OCI-M2 (cell line): ENCODE results near the gene COL1A2.

Experiments used
- DNase-seq: peaks from one replicate; lab custom pipeline; 2025; ENCODE audit not compliant: unreplicated experiment; lab: John Stamatoyannopoulos, UW

Gene COL1A2

DNA sequence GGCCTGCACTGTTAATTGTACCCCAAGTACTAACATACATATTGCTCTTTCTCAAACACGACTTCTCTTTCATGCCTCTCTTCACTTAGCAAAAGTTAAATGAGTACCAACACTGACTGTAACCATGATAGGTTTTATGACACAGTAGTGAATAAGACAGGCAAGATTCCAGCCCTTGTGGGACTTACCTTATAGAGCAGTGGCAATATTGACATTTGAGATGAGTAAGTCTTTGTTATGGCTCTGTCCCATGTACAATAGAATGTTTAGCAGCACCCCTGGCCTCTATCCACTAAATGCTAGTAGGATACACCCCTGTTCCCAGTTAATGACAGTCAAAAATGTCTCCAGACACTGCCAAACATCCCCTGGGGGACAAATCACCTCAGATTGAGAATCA lies 11.9 kb upstream of the COL1A2 start:
- DNase-seq: no peak

DNA sequence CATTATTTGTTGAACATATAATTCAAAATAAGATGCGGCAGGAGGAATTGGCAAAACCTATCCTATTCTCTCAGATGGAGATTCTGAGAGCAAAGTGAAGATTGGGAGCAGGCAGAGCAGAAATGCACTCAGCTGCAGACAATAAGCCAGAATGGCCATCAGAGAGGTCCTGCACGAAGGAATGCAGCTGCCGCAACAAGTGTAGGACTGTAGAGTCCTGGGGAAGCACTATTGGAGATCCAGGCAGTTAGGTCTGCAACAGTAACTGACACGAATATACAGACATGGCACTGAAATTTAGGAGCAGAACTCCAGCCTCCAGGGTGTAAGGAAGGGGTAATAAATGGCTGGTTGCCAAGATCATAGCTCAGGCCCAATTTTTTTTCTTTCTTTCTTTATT lies 10.4 kb upstream of the COL1A2 start:
- DNase-seq: no peak

DNA sequence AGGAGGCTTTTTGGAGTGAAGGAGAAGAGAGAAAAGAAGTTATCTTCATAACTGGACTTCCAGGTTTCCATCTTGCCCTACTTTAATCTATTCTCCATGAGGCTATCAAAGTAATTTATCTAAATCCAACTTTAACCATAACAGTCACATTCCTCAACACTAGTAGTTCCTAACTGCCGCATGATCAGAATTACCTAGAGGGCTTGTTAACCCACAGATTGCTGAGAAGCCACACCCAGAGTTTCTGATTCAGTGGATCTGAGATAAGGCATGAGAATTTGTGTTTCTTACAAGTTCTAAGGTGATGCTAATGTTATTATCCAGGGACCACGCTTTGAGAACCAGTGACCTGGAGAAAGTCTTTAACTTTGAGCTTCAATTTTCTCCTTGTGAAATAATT lies 8.3 kb upstream of the COL1A2 start:
- no peak for DNase-seq

DNA sequence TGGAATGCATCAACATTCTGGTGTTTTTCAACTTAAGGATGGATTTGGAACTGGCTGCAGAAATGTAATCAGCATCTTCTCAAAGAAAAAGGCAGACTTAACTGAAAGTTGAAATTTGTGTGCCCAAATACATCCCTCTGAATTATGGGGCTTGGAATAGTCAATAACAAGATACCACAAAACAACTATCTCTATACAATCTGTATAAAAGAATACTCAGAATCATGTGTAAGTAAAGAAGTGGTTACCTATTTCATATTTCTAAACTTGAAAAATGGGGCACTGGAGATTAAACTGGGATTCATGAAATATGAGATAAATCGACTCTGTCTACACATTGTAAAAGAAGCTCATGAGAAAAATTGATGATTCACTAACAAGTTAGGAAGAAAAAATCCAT lies 6.2 kb upstream of the COL1A2 start:
- no peak for DNase-seq

DNA sequence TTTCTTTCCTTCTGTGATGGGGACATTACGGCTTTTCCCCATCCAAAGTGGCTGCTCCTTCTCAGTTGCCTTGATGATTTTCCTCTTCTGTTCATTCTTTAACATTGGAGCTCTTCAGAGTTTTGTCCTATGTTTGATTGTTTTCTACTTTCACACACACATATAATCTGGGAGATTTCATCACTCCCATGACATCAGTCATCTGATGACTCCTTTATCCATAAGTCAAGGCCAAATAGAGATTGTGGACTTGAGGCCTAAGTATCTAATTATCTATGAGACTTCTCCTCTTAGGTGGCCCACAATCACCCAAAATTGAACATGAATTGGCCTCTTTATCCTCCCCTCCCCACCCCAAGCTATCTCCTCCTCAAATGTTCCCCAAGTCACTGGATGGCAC lies 5.3 kb upstream of the COL1A2 start:
- DNase-seq: no peak

DNA sequence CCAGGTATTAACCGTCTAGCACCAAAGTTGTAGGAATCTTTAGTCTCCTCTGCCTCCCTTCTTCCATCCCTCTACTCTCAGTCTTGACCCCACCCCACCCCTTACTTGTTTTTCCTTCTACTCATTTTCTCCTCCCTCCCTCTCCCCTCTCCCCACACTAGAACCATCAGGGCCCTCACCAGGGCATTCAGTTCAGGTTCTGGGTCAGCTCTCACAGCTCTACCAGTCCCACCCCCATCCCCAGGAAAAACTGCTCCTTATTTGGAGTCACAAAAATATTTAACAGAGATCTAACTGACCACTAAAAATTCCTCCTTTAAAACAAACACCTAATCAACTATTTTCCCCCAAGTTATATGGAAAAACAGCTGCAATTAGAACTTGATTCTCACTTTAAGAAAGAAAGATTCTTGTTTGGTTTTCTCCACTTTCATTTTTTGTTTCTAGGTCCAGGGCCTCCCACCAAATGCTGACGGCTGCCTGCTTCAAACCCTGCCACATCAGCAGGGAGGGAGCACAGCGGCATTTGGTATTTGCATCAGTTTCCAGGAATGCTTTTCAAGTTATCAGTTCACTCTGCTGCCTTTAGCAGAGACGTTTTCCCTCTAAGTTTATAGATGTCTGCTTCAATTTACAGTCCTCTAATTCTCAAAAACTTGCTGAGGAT lies 2.8 kb upstream of the COL1A2 start:
- DNase-seq: no peak

DNA sequence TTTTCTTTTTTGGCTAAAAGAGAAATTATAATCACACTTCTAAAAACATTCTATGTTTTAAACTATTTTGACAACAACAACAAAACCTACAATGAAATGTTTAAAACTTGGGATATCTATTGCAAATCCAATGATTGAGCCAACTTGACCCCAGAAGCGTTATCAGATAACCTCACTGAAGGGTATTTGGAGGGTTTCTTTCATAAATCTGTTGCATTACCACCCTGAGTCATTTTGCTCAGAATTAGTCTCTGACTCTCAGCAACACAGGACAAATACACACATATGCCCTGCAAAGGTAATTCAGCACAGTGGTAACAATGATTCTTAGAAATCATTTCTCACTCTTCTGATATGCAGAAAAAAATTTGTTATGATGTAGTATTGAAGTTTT lies 2.3 kb upstream of the COL1A2 start:
- DNase-seq: no peak

DNA sequence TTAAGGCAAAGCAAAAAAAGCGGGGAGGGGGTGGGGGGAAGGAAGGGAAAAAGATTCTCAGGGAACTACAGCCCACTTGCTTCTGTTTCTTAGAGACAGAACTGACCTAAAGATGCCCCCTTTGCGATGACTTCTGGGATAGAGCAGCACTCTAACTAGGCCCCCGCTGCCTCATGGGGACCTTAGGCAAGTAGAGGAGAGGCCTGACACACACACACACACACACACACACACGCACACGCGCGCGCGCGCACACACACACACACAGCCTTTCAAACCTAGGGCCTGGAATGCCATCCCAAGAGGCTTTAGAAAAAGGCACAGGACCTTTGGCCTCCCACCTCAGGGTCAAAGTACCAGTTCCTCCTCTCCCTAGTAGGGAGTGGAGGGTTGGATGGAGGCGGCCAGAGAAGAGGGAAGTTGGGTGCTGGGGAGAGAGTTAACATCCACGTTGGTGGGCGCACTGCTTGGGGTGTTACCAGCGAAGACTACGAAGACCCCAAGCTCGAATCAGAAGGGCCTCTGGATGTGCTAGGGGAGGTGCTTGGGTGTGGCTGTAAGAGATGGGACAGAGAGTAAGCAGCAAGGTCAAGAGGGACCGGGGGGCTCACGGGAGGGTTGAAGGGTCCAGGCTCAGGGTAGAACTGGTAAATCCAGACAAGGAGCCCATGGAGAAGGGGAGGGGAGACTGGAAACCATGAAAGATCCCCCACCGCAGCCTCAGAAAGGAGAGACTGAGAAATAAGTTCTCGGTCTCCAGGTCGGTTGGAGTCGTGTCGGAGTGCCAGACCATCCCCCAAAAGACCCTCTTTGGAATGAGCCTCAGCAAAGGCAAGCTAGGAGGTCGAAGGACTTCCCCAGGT lies 1.2 kb upstream of the COL1A2 start:
- no peak for DNase-seq

DNA sequence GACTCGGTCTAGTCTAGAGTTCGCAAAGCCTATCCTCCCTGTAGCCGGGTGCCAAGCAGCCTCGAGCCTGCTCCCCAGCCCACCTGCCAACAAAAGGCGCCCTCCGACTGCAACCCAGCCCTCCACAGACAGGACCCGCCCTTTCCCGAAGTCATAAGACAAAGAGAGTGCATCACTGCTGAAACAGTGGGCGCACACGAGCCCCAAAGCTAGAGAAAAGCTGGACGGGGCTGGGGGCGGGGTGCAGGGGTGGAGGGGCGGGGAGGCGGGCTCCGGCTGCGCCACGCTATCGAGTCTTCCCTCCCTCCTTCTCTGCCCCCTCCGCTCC lies 622 bp upstream of the COL1A2 start:
- no peak for DNase-seq

DNA sequence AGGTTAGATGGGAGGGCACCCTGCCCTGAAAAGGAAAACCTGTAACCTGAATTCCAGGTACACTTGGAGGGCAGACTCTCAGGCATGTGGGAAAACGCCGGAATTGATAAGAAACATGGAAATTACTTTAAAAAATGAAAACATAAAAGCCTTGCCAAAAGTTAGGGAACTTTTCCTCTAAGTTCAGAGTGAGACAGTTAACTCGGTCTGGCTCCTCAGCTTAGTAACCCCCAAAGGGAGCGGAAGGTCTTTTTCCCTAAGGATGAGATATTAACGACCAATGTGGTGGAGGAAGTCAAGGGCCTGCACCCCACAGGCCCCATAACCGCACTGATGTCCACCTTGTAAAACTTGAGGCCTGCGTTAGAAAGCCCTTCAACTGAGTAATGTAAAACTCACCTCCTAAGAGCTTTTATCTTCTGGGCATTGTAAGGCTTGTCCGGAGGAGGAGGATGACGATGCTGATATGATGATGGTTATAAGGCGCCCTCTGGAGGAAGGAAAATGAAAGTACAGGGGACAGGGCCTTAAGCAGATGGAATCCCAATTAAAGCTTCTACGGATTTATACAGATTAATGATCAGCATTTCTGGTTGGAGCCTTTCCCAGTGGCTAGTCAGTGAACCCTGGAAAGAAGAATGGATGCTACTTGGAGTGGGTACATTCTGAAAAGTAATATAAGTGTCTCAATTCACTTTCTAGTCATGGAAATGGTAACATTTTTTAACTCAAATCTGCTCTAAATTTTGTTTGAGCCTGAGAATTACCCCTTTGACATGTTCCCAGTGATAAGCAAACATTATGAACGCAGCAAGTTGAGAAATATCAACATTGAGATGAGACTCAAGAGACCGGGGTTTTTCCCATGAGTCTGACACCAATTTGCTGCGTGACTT lies 694 bp downstream of the COL1A2 start:
- DNase-seq: no peak

DNA sequence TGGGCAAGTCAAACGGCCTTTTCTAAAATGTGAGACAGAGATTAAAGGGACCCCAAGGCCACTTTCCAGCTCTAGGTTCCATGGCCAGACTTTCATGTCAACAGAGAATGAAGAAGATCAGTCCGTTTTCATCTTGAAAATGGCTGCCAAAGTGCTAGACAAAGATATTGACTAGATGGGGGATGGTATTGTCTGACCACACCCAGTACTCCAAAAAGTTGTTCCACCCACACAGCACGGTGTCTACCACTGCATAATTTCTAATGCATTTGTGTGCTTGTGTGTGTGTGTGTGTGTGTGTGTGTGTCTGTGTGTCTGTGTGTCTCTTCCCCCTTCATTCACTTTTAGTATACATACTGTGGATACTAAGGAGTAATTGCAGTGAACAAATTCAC lies 1.3 kb downstream of the COL1A2 start:
- DNase-seq: no peak

DNA sequence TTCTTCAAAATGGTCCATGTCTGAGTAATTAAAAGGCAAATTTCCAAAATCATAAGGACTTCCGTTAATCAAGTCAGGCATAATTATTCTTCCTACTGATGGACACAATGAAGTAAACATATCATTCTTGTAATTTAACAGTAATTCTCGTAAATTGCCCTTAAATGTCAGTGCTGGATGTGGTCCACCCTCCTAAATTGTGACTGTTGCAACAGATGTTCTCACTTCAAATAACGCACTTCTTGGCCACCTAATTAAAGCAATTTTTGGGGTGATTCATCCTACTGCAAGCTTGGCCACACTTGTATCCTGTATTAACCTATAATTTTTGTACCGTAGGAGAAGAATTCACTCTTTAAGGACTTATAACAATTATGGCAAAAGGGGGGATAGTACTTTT lies 1.9 kb downstream of the COL1A2 start:
- DNase-seq: no peak

DNA sequence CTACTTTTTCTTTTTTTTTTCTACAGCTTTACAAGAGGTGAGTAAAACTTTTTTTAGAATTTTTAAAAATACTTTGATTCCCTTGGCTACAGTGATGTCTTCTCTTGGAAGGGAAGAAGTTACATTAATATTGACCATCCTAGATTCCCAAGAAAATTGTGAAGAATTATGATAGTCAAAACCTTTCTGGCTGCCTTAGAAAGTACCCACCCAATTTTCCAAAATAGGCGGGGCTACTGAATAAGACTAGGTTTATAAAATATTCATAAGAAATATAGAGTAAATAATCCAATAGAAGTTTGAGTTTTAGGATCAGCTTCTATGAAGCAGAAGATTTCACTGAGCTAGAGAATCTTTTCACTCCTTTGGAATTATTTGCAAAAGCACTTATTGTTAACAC lies 3.0 kb downstream of the COL1A2 start:
- DNase-seq: no peak

DNA sequence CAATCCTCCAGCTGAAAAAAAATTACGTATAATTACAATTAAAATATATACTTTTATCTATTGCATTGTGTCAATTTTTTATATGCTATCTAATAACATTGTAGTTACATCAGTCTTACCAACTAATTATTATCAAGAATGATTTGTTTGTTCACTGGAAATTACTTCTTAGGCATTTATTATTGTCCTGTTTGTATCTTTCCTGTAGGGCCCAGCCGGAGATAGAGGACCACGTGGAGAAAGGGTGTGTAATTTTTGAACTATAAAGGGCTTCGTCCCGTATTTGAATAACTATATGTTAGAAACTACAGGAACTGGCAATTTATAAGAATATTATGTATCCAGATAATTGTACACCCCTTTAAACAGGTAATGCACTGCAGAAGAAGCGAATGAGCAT lies 4.1 kb downstream of the COL1A2 start:
- no peak for DNase-seq

DNA sequence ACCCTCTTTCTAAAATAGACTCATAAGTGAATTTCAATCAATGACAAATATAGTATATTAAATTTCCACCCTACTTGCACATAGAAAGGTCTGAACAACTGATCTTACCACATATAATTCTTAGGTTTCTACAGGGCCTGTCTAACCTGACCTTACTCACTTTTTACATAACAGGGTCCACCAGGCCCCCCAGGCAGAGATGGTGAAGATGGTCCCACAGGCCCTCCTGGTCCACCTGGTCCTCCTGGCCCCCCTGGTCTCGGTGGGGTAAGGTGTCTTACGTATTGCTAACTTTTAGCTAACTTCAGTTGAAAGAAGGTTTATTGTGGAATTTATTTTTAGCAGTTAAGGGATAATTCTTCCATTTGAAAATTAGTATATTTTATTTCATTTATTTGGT lies 5.3 kb downstream of the COL1A2 start:
- DNase-seq: no peak

DNA sequence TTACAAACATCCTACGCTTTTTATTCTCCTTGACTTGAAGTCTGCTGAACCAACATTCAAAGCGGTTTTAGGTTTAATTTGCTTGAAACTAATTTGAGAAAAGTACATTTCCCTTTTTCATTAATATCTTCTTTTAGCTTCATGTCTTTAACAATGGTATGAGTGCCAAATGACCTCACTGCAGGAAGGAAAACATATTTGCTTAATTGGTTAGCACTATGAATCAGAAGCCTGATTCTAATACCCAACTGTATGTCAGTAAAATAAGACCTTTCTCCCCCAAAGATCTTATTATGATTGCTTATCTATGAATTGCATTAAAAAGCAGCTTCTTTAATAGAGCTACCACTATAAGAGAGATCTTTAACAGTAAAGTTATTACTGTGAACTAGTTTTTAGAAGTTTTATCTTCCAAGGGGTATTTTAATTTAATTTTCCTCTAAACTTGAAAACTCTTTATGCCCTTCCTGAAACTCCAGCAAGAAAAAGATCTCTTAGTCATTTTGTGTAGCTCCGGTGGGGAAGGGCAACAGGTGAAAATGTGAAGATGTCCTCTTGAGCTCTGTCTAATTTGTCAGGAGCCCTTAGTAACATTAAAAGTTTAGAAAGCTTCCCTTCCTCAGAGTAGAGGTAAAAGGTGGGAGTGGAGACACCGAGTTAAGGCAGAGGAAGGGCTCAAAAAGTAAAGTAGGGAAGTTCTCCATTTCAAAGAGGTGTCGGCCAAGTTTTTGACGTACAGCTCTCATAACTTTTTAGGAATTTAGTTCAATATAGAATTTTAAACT lies 6.1 kb downstream of the COL1A2 start:
- DNase-seq: no peak

DNA sequence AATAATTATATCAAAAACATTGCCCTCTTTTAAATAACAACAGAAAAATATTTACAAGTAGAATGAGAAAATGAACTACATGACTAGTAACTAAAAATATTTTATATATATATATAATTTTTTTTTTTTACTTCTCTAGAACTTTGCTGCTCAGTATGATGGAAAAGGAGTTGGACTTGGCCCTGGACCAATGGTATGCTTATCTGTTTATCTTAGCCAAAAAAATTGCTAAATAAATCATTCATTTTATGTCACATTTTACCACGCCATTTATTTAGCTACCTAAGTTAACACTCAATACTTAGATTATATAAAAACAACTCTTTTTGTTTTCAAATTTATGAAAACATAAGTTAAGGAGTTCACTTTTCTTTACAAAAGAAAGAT lies 6.7 kb downstream of the COL1A2 start:
- DNase-seq: no peak

DNA sequence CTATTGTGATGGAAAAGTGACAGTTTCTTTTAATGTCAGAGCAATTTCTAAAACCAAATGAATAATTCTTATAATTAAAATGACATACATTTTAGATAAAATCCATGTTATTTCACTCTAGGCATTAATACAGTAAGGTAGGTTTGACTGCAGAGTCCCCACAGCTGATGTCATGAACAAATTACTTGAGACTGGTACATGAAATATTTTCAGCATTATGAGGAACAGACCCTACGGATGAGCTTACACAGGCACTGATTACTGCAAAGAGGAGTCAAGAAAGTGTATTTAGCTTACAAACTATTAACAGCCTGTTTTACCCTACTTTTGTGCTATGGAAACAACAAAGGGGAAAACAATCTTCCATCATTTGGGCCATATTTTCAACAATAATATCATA lies 8.9 kb downstream of the COL1A2 start:
- no peak for DNase-seq

DNA sequence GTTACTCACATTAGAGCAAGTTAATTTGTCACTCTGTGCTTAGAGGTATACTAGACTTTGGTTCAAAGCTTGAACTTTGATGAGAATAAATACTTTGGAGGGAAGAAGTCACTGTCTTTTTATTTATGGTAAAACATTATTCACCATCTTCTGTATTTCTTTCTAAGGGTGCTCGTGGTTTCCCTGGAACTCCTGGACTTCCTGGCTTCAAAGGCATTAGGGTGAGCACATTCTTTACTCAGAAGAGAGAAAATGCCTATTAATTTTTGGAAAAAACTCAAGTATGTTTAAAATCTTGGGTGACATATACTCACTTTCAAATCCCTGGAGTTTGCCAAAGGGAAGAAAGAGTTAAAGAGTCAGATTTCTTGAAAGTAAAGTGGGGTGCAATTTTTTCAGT lies 10.8 kb downstream of the COL1A2 start:
- DNase-seq: no peak

DNA sequence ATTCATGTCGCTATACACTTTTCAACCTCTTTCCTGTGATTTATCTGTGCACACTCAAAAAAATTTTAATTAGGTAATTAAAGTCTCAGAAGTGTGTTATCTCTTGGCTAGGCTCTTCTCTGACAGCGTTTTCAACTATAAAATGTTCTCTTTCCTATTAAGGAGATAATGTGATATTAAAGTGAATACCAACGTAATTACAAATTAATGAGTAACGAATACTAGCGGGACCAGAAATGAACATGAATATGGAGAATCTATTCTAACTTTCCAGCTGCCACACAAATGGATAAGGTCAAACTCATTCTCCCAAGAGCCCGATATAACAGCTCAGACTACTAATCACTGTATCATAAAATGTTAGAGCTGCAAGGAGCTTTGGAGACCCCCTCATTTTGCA lies 12.0 kb downstream of the COL1A2 start:
- no peak for DNase-seq
